GM11168 (cell line): ENCODE measurements around the gene HEY2.
"Not testable (repeated sequence)": the region's sequence is repeated elsewhere in the genome, so short reads cannot be mapped to it uniquely, and the experiment has no call there.

Experiments
- in situ Hi-C: fragments of 300-500 bp; cut with MboI; formaldehyde crosslinking; loops from one replicate; pipeline ENCODE4 v1.12.0; 2022; ENCODE audit warnings: low sequenced_read_pairs; ENCODE audit not compliant: unreplicated experiment

The HEY2 gene

GRCh38 chr6:125764121-125764671 lies 14.8 kb downstream of the HEY2 start:
- in situ Hi-C loops, result loop anchor here (25.0 kb wide), 1 partner anchor 252 kb away; no protein-coding TSS in a partner anchor

GRCh38 chr6:125765944-125766343 lies 16.5 kb downstream of the HEY2 start:
- in situ Hi-C loops, result loop anchor here (25.0 kb wide), 1 partner anchor 254 kb away; no protein-coding TSS in a partner anchor

- in situ Hi-C loops, result loop anchor here (25.0 kb wide), 1 partner anchor 254 kb away; no protein-coding TSS in a partner anchor
These were observed 17.2 kb downstream of the HEY2 start for GRCh38 chr6:125766641-125767040.

- in situ Hi-C loops, result loop anchor here (25.0 kb wide), 1 partner anchor 257 kb away; no protein-coding TSS in a partner anchor
These were observed 19.8 kb downstream of the HEY2 start for GRCh38 chr6:125769147-125769783.

- in situ Hi-C loops, result loop anchor here (25.0 kb wide), 1 partner anchor 261 kb away; no protein-coding TSS in a partner anchor
These were observed 24.2 kb downstream of the HEY2 start for GRCh38 chr6:125773387-125774341.

- in situ Hi-C loops, result not testable (repeated sequence)
These were observed 26.8 kb downstream of the HEY2 start for GRCh38 chr6:125776107-125776826.

- in situ Hi-C loops, result loop anchor here (10.0 kb wide), 1 partner anchor 125 kb away; no protein-coding TSS in a partner anchor
These were observed 30.6 kb downstream of the HEY2 start for GRCh38 chr6:125779924-125780539.

GRCh38 chr6:125780540-125781313 lies 31.3 kb downstream of the HEY2 start:
- in situ Hi-C loops, result loop anchor here (10.0 kb wide), 1 partner anchor 124 kb away; no protein-coding TSS in a partner anchor

- in situ Hi-C loops, result loop anchor here (10.0 kb wide), 1 partner anchor 123 kb away; no protein-coding TSS in a partner anchor
These were observed 32.0 kb downstream of the HEY2 start for GRCh38 chr6:125781314-125781868.

GRCh38 chr6:125784365-125784764 lies 34.9 kb downstream of the HEY2 start:
- in situ Hi-C loops, result loop anchor here (10.0 kb wide), 1 partner anchor 120 kb away; no protein-coding TSS in a partner anchor

- in situ Hi-C loops, result loop anchor here (5.0 to 10.0 kb wide), 2 partner anchors 117 to 175 kb away; no protein-coding TSS in a partner anchor
These were observed 38.4 kb downstream of the HEY2 start for GRCh38 chr6:125787791-125788190.

- in situ Hi-C loops, result loop anchor here (5.0 to 10.0 kb wide), 2 partner anchors 116 to 173 kb away; no protein-coding TSS in a partner anchor
These were observed 39.7 kb downstream of the HEY2 start for GRCh38 chr6:125789167-125789566.

- in situ Hi-C loops, result loop anchor here (5.0 to 10.0 kb wide), 2 partner anchors 115 to 173 kb away; no protein-coding TSS in a partner anchor
These were observed 40.3 kb downstream of the HEY2 start for GRCh38 chr6:125789576-125790357.

- in situ Hi-C loops, result no loop called here
These were observed 41.1 kb downstream of the HEY2 start, which contains the start of gene NCOA7 for GRCh38 chr6:125790358-125791150. Gene NCOA7 (plus strand): TSS chr6:125790960. CDS start chr6:125815355, 24,395 bp downstream.

- in situ Hi-C loops, result no loop called here
These were observed 41.9 kb downstream of the HEY2 start for GRCh38 chr6:125791151-125791819.

GRCh38 chr6:125791820-125792165 lies 42.4 kb downstream of the HEY2 start:
- in situ Hi-C loops, result no loop called here
